HepG2 (cell line): ENCODE data around the gene LIMS2. TPM values are rescaled to one million over a fixed set of nuclear protein-coding genes. Genes with fewer than 3 reads are reported as not detected.

Experiments used
- AKAP8 ChIP-seq: sonication (generic); formaldehyde crosslinking; IDR thresholded peaks from 2 replicates; pipeline ENCODE4 v1.5.1; 2020; ENCODE audit warnings: mild to moderate bottlenecking, missing genetic modification reagents
- DPF2 ChIP-seq: sonication (generic); formaldehyde crosslinking; IDR thresholded peaks from 2 replicates; pipeline ENCODE4 v1.4.0; 2020; ENCODE audit warnings: mild to moderate bottlenecking, low read depth, missing genetic modification reagents, borderline replicate concordance
- ERF ChIP-seq: IDR thresholded peaks from 2 replicates; pipeline ENCODE4 v1.6.1; 2018; ENCODE audit warnings: missing biosample characterization, missing genetic modification reagents
- HOXA5 ChIP-seq: sonication (generic); formaldehyde crosslinking; IDR thresholded peaks from 2 replicates; pipeline ENCODE4 v1.4.0; 2020; ENCODE audit warnings: missing genetic modification reagents
- IRF2 ChIP-seq: IDR thresholded peaks from 2 replicates; pipeline ENCODE4 v1.6.1; 2018; ENCODE audit warnings: missing genetic modification reagents, missing compliant biosample characterization
- MIER2 ChIP-seq: IDR thresholded peaks from 2 replicates; pipeline ENCODE4 v1.6.1; 2016; ENCODE audit warnings: missing biosample characterization, missing genetic modification reagents
- NPAS2 ChIP-seq: sonication (generic); formaldehyde crosslinking; IDR thresholded peaks from 2 replicates; pipeline ENCODE4 v1.8.0; 2022; ENCODE audit warnings: mild to moderate bottlenecking, missing genetic modification reagents, borderline replicate concordance
- PITX1 ChIP-seq: sonication (generic); formaldehyde crosslinking; IDR thresholded peaks from 2 replicates; pipeline ENCODE4 v1.5.1; 2020; ENCODE audit warnings: mild to moderate bottlenecking, missing genetic modification reagents
- RBM22 ChIP-seq: fragments of 200-400 bp; formaldehyde crosslinking; optimal IDR thresholded peaks from 2 replicates; pipeline ENCODE3; 2017; ENCODE audit warnings: mild to moderate bottlenecking, low read length, moderate library complexity
- TBL1XR1 ChIP-seq: fragments of 150-350 bp; IDR thresholded peaks from 2 replicates; pipeline ENCODE4 v1.6.1; 2014; ENCODE audit warnings: borderline replicate concordance, low read length; ENCODE audit not compliant: partially characterized antibody
- U2AF1 ChIP-seq: fragments of 200-400 bp; formaldehyde crosslinking; optimal IDR thresholded peaks from 2 replicates; pipeline ENCODE3; 2017; ENCODE audit warnings: mild to moderate bottlenecking, low read depth, low read length
- XBP1 ChIP-seq: sonication (generic); formaldehyde crosslinking; IDR thresholded peaks from 2 replicates; pipeline ENCODE4 v1.5.0; 2020; ENCODE audit warnings: missing genetic modification reagents
- ZBTB42 ChIP-seq: sonication (generic); formaldehyde crosslinking; IDR thresholded peaks from 2 replicates; pipeline ENCODE4 v1.5.0; 2020; ENCODE audit warnings: mild to moderate bottlenecking, missing genetic modification reagents
- ZNF350 ChIP-seq: sonication (generic); formaldehyde crosslinking; IDR thresholded peaks from 2 replicates; pipeline ENCODE4 v1.4.0; 2020; ENCODE audit warnings: mild to moderate bottlenecking, low read depth, missing genetic modification reagents, borderline replicate concordance
- ZNF367 ChIP-seq: sonication (generic); formaldehyde crosslinking; IDR thresholded peaks from 2 replicates; pipeline ENCODE4 v1.4.0; 2020; ENCODE audit warnings: missing genetic modification reagents, borderline replicate concordance
- ZNF557 ChIP-seq: sonication (generic); formaldehyde crosslinking; IDR thresholded peaks from 2 replicates; pipeline ENCODE4 v1.4.0; 2020; ENCODE audit warnings: missing genetic modification reagents
- ZNF644 ChIP-seq: IDR thresholded peaks from 2 replicates; pipeline ENCODE4 v1.6.1; 2016; ENCODE audit warnings: low read depth
- ZNF792 ChIP-seq: IDR thresholded peaks from 2 replicates; pipeline ENCODE4 v1.6.1; 2016
- ZNF891 ChIP-seq: sonication (generic); formaldehyde crosslinking; IDR thresholded peaks from 2 replicates; pipeline ENCODE4 v1.5.0; 2020; ENCODE audit warnings: mild to moderate bottlenecking, missing genetic modification reagents
- polyA plus RNA-seq, 8 experiments: library from polyadenylated mRNA; depleted of rRNA in 3 of 8; stranded (reverse) in 7 of 8; unstranded in 1 of 8; fragments of >200 nt; fragmentation: Illumina TruSeq in 4 of 8; extraction: Trizol in 4 of 8; gene quantifications; 2 replicates each; pipeline versions ENCODE4 v1.2.1 to v1.2.3, GENCODE V29; 2011 to 2016; ENCODE audit warnings: low read depth in 4 of 8, missing spikeins in 1 of 8, mixed read lengths in 1 of 8; ENCODE audit not compliant: insufficient read depth in 1 of 8
- total RNA-seq, 5 experiments: library from RNA; depleted of rRNA; stranded (reverse); fragments of >200 nt; fragmentation: Illumina TruSeq; extraction: Trizol; gene quantifications; 2 replicates each; pipeline ENCODE4 v1.2.3, GENCODE V29; 2016; ENCODE audit warnings: low read depth in 1 of 5
- TF ChIP-seq, protein P1 (sequence below): sonication (generic); formaldehyde crosslinking; IDR thresholded peaks from 2 replicates; pipeline ENCODE4 v1.5.1; 2020; ENCODE audit warnings: mild to moderate bottlenecking, missing genetic modification reagents, borderline replicate concordance
- TF ChIP-seq, protein P2 (sequence below): IDR thresholded peaks from 2 replicates; pipeline ENCODE4 v1.6.1; 2012; ENCODE audit warnings: inconsistent platforms
- TF ChIP-seq, protein P3 (sequence below): sonication (generic); formaldehyde crosslinking; conservative IDR thresholded peaks from 2 replicates; pipeline ENCODE4 v1.4.0; 2020; ENCODE audit warnings: missing genetic modification reagents
- TF ChIP-seq, protein P4 (sequence below): sonication (generic); formaldehyde crosslinking; IDR thresholded peaks from 2 replicates; pipeline ENCODE4 v1.5.0; 2020; ENCODE audit warnings: missing genetic modification reagents, mild to moderate bottlenecking, borderline replicate concordance

LIMS2 gene
- total and polyA plus RNA-seq, 2 of the 13 experiments (the other 11 are each of a cell fraction or from before 2014, with no cell fraction given), result 1.0 to 1.9 TPM

DNA sequence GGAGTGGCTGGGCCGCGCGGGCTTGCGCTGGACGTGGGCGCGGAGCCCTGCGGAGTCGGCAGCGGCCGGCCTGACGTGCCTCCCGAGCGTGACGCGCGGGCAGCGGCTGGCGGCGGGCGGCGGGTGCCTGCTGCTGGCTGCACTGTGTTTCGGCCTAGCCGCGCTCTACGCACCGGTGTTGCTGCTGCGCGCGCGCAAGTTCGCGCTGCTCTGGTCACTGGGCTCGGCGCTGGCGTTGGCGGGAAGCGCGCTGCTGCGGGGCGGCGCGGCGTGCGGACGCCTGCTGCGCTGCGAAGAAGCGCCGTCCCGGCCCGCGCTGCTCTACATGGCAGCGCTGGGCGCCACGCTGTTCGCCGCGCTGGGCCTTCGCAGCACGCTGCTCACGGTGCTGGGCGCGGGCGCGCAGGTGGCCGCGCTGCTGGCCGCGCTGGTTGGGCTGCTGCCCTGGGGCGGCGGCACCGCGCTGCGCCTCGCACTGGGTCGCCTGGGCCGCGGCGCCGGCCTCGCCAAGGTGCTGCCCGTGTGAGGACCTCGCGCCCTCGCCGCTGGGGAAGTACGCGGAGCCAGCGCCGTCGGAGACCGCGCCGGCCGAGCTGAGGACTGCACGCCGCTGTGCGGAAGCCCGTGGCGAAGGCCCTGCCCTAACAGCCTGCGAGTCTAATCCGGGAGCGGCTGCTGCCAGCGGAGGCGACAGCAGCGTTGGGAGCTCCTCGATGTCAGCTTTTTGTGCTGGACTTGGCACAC is 26.5 kb upstream of the LIMS2 start (continued):
- TF ChIP-seq, protein P1, sequence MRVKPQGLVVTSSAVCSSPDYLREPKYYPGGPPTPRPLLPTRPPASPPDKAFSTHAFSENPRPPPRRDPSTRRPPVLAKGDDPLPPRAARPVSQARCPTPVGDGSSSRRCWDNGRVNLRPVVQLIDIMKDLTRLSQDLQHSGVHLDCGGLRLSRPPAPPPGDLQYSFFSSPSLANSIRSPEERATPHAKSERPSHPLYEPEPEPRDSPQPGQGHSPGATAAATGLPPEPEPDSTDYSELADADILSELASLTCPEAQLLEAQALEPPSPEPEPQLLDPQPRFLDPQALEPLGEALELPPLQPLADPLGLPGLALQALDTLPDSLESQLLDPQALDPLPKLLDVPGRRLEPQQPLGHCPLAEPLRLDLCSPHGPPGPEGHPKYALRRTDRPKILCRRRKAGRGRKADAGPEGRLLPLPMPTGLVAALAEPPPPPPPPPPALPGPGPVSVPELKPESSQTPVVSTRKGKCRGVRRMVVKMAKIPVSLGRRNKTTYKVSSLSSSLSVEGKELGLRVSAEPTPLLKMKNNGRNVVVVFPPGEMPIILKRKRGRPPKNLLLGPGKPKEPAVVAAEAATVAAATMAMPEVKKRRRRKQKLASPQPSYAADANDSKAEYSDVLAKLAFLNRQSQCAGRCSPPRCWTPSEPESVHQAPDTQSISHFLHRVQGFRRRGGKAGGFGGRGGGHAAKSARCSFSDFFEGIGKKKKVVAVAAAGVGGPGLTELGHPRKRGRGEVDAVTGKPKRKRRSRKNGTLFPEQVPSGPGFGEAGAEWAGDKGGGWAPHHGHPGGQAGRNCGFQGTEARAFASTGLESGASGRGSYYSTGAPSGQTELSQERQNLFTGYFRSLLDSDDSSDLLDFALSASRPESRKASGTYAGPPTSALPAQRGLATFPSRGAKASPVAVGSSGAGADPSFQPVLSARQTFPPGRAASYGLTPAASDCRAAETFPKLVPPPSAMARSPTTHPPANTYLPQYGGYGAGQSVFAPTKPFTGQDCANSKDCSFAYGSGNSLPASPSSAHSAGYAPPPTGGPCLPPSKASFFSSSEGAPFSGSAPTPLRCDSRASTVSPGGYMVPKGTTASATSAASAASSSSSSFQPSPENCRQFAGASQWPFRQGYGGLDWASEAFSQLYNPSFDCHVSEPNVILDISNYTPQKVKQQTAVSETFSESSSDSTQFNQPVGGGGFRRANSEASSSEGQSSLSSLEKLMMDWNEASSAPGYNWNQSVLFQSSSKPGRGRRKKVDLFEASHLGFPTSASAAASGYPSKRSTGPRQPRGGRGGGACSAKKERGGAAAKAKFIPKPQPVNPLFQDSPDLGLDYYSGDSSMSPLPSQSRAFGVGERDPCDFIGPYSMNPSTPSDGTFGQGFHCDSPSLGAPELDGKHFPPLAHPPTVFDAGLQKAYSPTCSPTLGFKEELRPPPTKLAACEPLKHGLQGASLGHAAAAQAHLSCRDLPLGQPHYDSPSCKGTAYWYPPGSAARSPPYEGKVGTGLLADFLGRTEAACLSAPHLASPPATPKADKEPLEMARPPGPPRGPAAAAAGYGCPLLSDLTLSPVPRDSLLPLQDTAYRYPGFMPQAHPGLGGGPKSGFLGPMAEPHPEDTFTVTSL (CRISPR knock-in tag), result no peak
- TF ChIP-seq TBL1XR1 (no peak), ZBTB42 (CRISPR knock-in tag) (peak; percentile 80; the same call in 1 of the 2 replicates), MIER2 (CRISPR knock-in tag) (no peak), HOXA5 (CRISPR knock-in tag) (peak; percentile 62; the same call in 1 of the 2 replicates), IRF2 (CRISPR knock-in tag) (no peak), XBP1 (no peak; the same call in 1 of the 2 replicates), ERF (CRISPR knock-in tag) (no peak; the same call in 1 of the 2 replicates), NPAS2 (CRISPR knock-in tag) (no peak), ZNF350 (CRISPR knock-in tag) (0 out of 2 replicates have a peak, but pooled peaks have one; percentile 48), ZNF891 (CRISPR knock-in tag) (no peak), RBM22 (peak; percentile 90), ZNF557 (0 out of 2 replicates have a peak, but pooled peaks have one; percentile 12), PITX1 (CRISPR knock-in tag) (peak; percentile 80), ZNF644 (CRISPR knock-in tag) (no peak), DPF2 (CRISPR knock-in tag) (no peak), U2AF1 (peak; percentile 43), ZNF792 (CRISPR knock-in tag) (0 out of 2 replicates have a peak, but pooled peaks have one; percentile 38), ZNF367 (CRISPR knock-in tag) (peak; percentile 40; the same call in 1 of the 2 replicates), AKAP8 (no peak)
- TF ChIP-seq, protein P2, sequence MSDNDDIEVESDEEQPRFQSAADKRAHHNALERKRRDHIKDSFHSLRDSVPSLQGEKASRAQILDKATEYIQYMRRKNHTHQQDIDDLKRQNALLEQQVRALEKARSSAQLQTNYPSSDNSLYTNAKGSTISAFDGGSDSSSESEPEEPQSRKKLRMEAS, result peak; percentile 96
- TF ChIP-seq, protein P3, sequence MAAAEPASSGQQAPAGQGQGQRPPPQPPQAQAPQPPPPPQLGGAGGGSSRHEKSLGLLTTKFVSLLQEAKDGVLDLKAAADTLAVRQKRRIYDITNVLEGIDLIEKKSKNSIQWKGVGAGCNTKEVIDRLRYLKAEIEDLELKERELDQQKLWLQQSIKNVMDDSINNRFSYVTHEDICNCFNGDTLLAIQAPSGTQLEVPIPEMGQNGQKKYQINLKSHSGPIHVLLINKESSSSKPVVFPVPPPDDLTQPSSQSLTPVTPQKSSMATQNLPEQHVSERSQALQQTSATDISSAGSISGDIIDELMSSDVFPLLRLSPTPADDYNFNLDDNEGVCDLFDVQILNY (CRISPR knock-in tag), result peak; percentile 62; the same call in 1 of the 2 replicates
- TF ChIP-seq, protein P4, sequence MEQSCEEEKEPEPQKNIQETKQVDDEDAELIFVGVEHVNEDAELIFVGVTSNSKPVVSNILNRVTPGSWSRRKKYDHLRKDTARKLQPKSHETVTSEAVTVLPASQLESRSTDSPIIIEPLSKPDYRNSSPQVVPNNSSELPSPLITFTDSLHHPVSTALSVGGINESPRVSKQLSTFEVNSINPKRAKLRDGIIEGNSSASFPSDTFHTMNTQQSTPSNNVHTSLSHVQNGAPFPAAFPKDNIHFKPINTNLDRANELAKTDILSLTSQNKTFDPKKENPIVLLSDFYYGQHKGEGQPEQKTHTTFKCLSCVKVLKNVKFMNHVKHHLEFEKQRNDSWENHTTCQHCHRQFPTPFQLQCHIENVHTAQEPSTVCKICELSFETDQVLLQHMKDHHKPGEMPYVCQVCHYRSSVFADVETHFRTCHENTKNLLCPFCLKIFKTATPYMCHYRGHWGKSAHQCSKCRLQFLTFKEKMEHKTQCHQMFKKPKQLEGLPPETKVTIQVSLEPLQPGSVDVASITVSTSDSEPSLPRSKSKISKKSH (CRISPR knock-in tag), result peak; percentile 86; the same call in 1 of the 2 replicates
